ENCODE data around the gene CREB5.

The CREB5 gene

DNA sequence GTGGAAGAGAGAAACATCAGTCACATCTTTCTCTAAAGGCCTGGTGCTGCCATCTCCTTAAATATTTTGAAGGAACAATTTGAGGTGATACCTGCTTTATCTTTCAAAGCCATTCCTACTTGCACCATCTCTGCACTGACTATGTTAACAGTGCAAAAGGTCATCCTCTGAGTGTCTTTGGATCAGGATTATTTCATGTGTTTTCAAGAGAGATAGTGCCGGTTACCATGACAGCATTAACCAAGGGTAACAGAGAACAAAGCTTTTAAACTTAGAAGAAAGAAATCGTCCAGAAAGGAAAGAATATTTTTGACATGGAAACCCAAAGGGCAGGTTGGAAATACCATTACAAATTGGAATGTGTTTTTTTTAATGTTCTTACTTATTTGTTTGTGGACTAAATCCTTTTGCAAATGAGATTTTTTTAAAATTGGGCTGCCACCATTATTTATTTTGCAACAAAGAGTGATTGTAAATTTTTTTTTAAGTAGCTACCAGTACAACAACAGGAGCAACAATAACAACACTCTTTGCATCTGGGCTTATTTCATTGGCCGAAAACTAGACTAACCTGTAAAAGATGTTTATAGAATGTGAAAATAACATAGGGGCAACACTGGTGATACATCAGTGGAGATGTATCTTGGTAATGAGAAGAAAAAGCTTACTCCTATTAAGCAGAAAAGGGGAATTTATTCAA is 234.2 kb downstream of the CREB5 start:
- ATAC-seq (replicated peaks; ENCODE audit: extremely low read depth, poor library complexity, severe bottlenecking) (no peak), DNase-seq (ENCODE audit: low spot score in 2 of 2) (no peak)
- Mint-ChIP-seq H3K27ac (ENCODE audit: low read depth) (no peak overlapping the region), H3K27me3 (peaks cover 58% of the 10 kb centered on the region), H3K4me3 (no peak overlapping the region), H3K4me1 (no peaks in the 10 kb centered on the region), H3K9me3 (no peaks in the 10 kb centered on the region), H3K36me3 (ENCODE audit: insufficient read depth) (no peaks in the 10 kb centered on the region)

GRCh38 chr7:28647076-28647421 is 234.7 kb downstream of the CREB5 start:
- ATAC-seq (replicated peaks; ENCODE audit: extremely low read depth, poor library complexity, severe bottlenecking), result no peak
- no peak overlapping the region for H3K4me3 Mint-ChIP-seq
- peaks cover 58% of the 10 kb centered on the region for H3K27me3 Mint-ChIP-seq
- H3K4me1 Mint-ChIP-seq, result no peaks in the 10 kb centered on the region
- no peak overlapping the region for H3K27ac Mint-ChIP-seq (ENCODE audit: low read depth)
- no peak for DNase-seq (ENCODE audit: low spot score in 2 of 2)
- no peaks in the 10 kb centered on the region for H3K9me3 Mint-ChIP-seq
- no peaks in the 10 kb centered on the region for H3K36me3 Mint-ChIP-seq (ENCODE audit: insufficient read depth)

DNA sequence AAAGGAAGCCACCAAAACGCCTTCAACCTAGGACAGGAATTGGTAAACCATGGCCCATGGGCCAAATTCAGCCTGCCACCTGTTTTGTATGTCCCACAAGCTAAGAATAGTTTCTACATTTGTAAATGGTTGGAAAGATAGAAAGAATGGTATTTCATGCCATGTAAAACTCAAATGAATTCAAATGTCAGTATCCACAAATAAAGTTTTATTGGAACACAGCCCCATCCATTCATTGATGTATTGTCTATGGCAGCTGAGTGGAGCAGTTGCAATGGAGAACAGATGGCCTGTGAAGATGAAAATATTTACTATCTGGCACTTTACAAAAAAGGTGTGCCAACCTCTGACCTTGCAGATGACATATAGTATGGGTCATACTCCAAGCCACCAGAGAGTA is 236.9 kb downstream of the CREB5 start:
- H3K4me3 Mint-ChIP-seq, result no peak overlapping the region
- H3K4me1 Mint-ChIP-seq, result no peaks in the 10 kb centered on the region
- DNase-seq (ENCODE audit: low spot score in 2 of 2), result no peak
- no peaks in the 10 kb centered on the region for H3K36me3 Mint-ChIP-seq (ENCODE audit: insufficient read depth)
- ATAC-seq (replicated peaks; ENCODE audit: extremely low read depth, poor library complexity, severe bottlenecking), result no peak
- H3K27me3 Mint-ChIP-seq, result peaks cover 41% of the 10 kb centered on the region
- H3K9me3 Mint-ChIP-seq, result no peaks in the 10 kb centered on the region
- no peak overlapping the region for H3K27ac Mint-ChIP-seq (ENCODE audit: low read depth)

GRCh38 chr7:28649811-28650210 is 237.5 kb downstream of the CREB5 start:
- H3K4me1 Mint-ChIP-seq, result no peaks in the 10 kb centered on the region
- no peak overlapping the region for H3K4me3 Mint-ChIP-seq
- H3K36me3 Mint-ChIP-seq (ENCODE audit: insufficient read depth), result no peaks in the 10 kb centered on the region
- DNase-seq (ENCODE audit: low spot score in 2 of 2), result no peak
- no peak for ATAC-seq (replicated peaks; ENCODE audit: extremely low read depth, poor library complexity, severe bottlenecking)
- H3K9me3 Mint-ChIP-seq, result no peaks in the 10 kb centered on the region
- peaks cover 34% of the 10 kb centered on the region for H3K27me3 Mint-ChIP-seq
- no peak overlapping the region for H3K27ac Mint-ChIP-seq (ENCODE audit: low read depth)

- H3K4me1 Mint-ChIP-seq, result no peaks in the 10 kb centered on the region
- peaks cover 8% of the 10 kb centered on the region for H3K27me3 Mint-ChIP-seq
- H3K36me3 Mint-ChIP-seq (ENCODE audit: insufficient read depth), result no peaks in the 10 kb centered on the region
- H3K9me3 Mint-ChIP-seq, result no peaks in the 10 kb centered on the region
- no peak for ATAC-seq (replicated peaks; ENCODE audit: extremely low read depth, poor library complexity, severe bottlenecking)
- no peak overlapping the region for H3K27ac Mint-ChIP-seq (ENCODE audit: low read depth)
- H3K4me3 Mint-ChIP-seq, result no peak overlapping the region
- DNase-seq (ENCODE audit: low spot score in 2 of 2), result no peak
Observed at GRCh38 chr7:28654110-28654509, 241.8 kb downstream of the CREB5 start.

DNA sequence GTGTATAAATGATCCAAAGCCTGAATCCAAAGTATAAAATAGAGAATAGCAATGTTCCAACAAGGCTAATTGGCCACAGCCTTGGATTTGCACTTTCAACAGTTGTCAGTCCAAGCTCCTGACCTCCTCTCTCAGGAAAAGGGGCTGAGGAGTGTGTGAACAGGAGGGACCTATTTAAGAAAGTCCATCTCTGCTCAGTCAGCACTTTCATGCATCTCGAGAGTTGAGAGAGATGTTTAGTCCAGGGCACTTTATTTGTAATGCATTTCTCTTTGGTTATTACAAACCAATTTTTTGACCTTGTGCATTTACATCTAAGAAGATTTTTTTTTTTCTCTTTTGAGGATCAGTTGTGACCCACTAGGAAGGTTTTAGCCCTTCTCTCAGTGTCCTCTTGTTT is 244.2 kb downstream of the CREB5 start:
- no peak for ATAC-seq (replicated peaks; ENCODE audit: extremely low read depth, poor library complexity, severe bottlenecking)
- H3K4me3 Mint-ChIP-seq, result no peak overlapping the region
- no peaks in the 10 kb centered on the region for H3K36me3 Mint-ChIP-seq (ENCODE audit: insufficient read depth)
- peaks cover 21% of the 10 kb centered on the region for H3K27me3 Mint-ChIP-seq
- no peak overlapping the region for H3K27ac Mint-ChIP-seq (ENCODE audit: low read depth)
- H3K9me3 Mint-ChIP-seq, result peaks cover 10% of the 10 kb centered on the region
- no peak for DNase-seq (ENCODE audit: low spot score in 2 of 2)
- H3K4me1 Mint-ChIP-seq, result no peaks in the 10 kb centered on the region

DNA sequence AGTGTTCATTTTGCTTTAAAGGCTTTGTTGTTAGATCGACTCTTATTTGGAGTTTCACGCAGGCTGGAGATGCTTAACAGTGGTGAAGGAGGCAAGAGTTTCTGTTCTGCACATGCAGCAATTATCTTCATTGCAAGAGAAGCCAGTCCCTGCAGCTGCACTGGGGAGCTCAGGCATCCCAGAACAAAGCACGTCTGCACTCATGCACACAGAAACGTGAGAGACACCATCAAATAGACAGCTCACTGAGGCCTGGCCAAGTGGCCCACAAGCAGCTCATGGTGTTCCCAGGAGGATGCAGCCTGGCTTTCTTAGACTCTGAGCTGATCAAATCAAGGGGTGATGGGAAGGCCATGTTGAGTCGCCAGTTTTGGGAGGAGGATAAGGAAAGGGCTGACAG is 246.1 kb downstream of the CREB5 start:
- DNase-seq (ENCODE audit: low spot score in 2 of 2) (no peak), ATAC-seq (replicated peaks; ENCODE audit: extremely low read depth, poor library complexity, severe bottlenecking) (no peak)
- Mint-ChIP-seq H3K4me1 (no peaks in the 10 kb centered on the region), H3K27ac (ENCODE audit: low read depth) (no peak overlapping the region), H3K4me3 (no peak overlapping the region), H3K27me3 (peaks cover 40% of the 10 kb centered on the region), H3K9me3 (peaks cover 10% of the 10 kb centered on the region), H3K36me3 (ENCODE audit: insufficient read depth) (no peaks in the 10 kb centered on the region)

- Mint-ChIP-seq H3K27ac (ENCODE audit: low read depth) (no peak overlapping the region), H3K9me3 (peaks cover 10% of the 10 kb centered on the region), H3K36me3 (ENCODE audit: insufficient read depth) (no peaks in the 10 kb centered on the region), H3K4me3 (no peak overlapping the region), H3K4me1 (no peaks in the 10 kb centered on the region), H3K27me3 (peaks cover 57% of the 10 kb centered on the region)
- DNase-seq (ENCODE audit: low spot score in 2 of 2) (no peak), ATAC-seq (replicated peaks; ENCODE audit: extremely low read depth, poor library complexity, severe bottlenecking) (no peak)
Observed at GRCh38 chr7:28660132-28660531, 247.8 kb downstream of the CREB5 start.

DNA sequence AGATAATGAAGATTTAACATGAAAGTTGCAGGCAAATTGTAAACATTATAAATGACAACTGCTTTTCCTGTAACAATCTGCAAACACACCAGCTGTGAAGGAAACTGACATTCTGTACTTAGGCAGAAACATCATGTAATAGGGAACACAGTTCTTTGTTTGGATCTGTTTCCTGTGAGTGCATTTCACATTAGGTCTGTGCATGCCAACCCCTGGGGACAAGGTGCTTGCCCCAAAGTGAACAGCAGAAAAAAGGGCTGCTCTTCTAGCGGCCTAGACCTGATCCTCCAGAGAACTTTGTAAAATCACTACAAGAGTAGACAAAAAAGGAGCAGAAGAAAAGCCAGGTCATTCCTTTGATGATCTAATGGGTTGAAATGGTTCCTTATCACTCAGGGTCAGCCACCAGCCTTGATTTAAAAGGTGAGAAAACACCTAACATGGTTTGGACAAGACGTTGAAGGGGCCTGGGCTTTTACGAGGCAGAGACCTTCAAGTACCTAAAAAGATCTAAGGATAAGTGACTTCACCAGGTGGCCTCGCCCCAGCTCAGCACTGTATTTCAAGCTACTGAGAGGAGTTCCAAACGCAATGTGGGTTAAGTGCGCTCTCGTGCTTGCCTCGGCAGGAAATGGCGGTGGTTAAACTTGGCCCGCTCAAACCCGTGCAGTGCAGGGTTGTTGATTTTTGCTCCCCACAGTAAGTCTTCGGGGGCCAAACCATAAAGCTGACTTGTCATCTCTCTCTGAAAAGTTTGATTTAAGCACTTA is 249.7 kb downstream of the CREB5 start:
- Mint-ChIP-seq H3K4me1 (no peaks in the 10 kb centered on the region), H3K36me3 (ENCODE audit: insufficient read depth) (no peaks in the 10 kb centered on the region), H3K27ac (ENCODE audit: low read depth) (no peak overlapping the region), H3K4me3 (no peak overlapping the region), H3K27me3 (peaks cover 65% of the 10 kb centered on the region), H3K9me3 (peaks cover 10% of the 10 kb centered on the region)
- DNase-seq (ENCODE audit: low spot score in 2 of 2) (no peak), ATAC-seq (replicated peaks; ENCODE audit: extremely low read depth, poor library complexity, severe bottlenecking) (no peak)

- ATAC-seq (replicated peaks; ENCODE audit: extremely low read depth, poor library complexity, severe bottlenecking) (no peak), DNase-seq (ENCODE audit: low spot score in 2 of 2) (no peak)
- H3K27ac Mint-ChIP-seq (ENCODE audit: low read depth), result no peak overlapping the region
- H3K27me3 Mint-ChIP-seq, result peaks cover 47% of the 10 kb centered on the region
- H3K4me3 Mint-ChIP-seq, result no peak overlapping the region
- peaks cover 2% of the 10 kb centered on the region for H3K9me3 Mint-ChIP-seq
- no peaks in the 10 kb centered on the region for H3K36me3 Mint-ChIP-seq (ENCODE audit: insufficient read depth)
- no peaks in the 10 kb centered on the region for H3K4me1 Mint-ChIP-seq
Observed at GRCh38 chr7:28666154-28666553, 253.8 kb downstream of the CREB5 start.

- no peak overlapping the region for H3K27ac Mint-ChIP-seq (ENCODE audit: low read depth)
- no peaks in the 10 kb centered on the region for H3K4me1 Mint-ChIP-seq
- ATAC-seq (replicated peaks; ENCODE audit: extremely low read depth, poor library complexity, severe bottlenecking) (no peak), DNase-seq (ENCODE audit: low spot score in 2 of 2) (no peak)
- no peak overlapping the region for H3K4me3 Mint-ChIP-seq
- no peaks in the 10 kb centered on the region for H3K9me3 Mint-ChIP-seq
- no peaks in the 10 kb centered on the region for H3K36me3 Mint-ChIP-seq (ENCODE audit: insufficient read depth)
- H3K27me3 Mint-ChIP-seq, result peaks cover 28% of the 10 kb centered on the region
Observed at GRCh38 chr7:28668085-28668484, 255.8 kb downstream of the CREB5 start.

GRCh38 chr7:28669330-28669729 is 257.0 kb downstream of the CREB5 start:
- Mint-ChIP-seq H3K27ac (ENCODE audit: low read depth) (no peak overlapping the region), H3K4me1 (no peaks in the 10 kb centered on the region), H3K4me3 (no peak overlapping the region), H3K9me3 (no peaks in the 10 kb centered on the region), H3K36me3 (ENCODE audit: insufficient read depth) (no peaks in the 10 kb centered on the region), H3K27me3 (peaks cover 16% of the 10 kb centered on the region)
- DNase-seq (ENCODE audit: low spot score in 2 of 2) (no peak), ATAC-seq (replicated peaks; ENCODE audit: extremely low read depth, poor library complexity, severe bottlenecking) (no peak)

DNA sequence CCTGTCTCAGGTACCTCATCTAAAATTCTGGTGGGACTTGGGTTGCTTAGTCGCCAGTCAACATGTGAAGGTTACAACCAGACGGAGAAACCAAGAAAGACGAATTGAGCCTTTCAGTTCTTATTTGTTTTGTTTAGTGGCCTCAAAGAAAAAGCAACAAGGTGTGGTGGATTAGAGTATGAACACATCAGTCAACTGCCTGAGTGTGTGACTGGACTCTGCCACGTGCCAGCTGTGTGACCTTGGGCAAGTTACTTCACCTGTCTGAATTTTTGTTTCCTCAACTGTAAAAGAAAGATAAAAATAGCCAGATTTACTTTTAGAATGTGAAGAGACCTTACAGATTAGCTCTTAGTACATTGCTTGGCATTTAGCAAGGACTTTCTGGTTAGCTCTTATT is 259.2 kb downstream of the CREB5 start:
- H3K36me3 Mint-ChIP-seq (ENCODE audit: insufficient read depth), result no peaks in the 10 kb centered on the region
- H3K9me3 Mint-ChIP-seq, result no peaks in the 10 kb centered on the region
- no peak overlapping the region for H3K27ac Mint-ChIP-seq (ENCODE audit: low read depth)
- no peaks in the 10 kb centered on the region for H3K4me1 Mint-ChIP-seq
- ATAC-seq (replicated peaks; ENCODE audit: extremely low read depth, poor library complexity, severe bottlenecking), result no peak
- no peak for DNase-seq (ENCODE audit: low spot score in 2 of 2)
- no peak overlapping the region for H3K4me3 Mint-ChIP-seq
- H3K27me3 Mint-ChIP-seq, result peaks cover 14% of the 10 kb centered on the region

All from central memory CD8-positive, alpha-beta T cell (primary cell).